ENCODE measurements around the gene CD209. TPM values are rescaled to one million over a fixed set of nuclear protein-coding genes. Genes with fewer than 3 reads are reported as not detected.

CD209 gene
- total and polyA plus RNA-seq, 2 of the 8 experiments (the other 6 are each of a cell fraction or from before 2014, with no cell fraction given): 0.05 to 0.22 TPM

DNA sequence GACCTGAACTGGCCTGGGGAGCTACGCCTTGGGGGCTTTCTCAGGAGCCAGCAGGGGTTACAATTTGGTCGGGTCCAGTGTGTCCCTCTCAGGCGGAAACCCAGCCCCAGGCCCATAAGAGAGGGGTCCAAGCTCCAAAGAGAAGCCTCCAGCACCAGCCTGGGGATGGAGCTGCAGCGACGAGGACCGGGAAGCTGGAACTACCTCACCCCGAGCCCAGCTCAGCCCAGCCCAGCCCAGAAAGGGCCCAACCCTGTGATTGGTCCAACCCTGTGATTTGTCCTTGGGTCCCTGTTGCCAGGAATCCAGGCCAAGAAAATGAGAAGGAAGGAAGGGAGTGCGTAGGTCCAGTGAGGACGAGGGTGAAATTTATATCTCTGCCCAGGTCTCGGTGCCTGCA is 39.8 kb upstream of the CD209 start:
- H2AK5ac ChIP-seq (ENCODE audit: low read depth, low read length): no peak overlapping the region
- WGBS, 2 experiments (ENCODE audit: extremely low coverage in 1 of 2, insufficient coverage in 1 of 2, insufficient read length in 1 of 2, insufficient replicate concordance in 2 of 2, low coverage in 1 of 2, low lambda C conversion rate in 2 of 2, missing lambda C conversion rate in 1 of 2): 32% methylated on average over 9 of the region's 10 CpGs; no CpG with 5 or more reads in 1 of the 2 experiments
- peak overlapping the region; percentile 87 to 99 for H3K4me2 ChIP-seq (ENCODE audit: insufficient read depth in 1 of 2, low read depth in 2 of 2, low read length in 2 of 2)
- no peak overlapping the region for H3K9ac ChIP-seq (replicated peaks in 1 of 4; ENCODE audit: extremely low read depth in 1 of 4, low read depth in 3 of 4, low read length in 3 of 4)
- H3K23ac ChIP-seq (ENCODE audit: insufficient read length): no peak overlapping the region
- no peak overlapping the region for H3K56ac ChIP-seq (replicated peaks; ENCODE audit: insufficient read length, low read depth, low read length)
- no peak overlapping the region for H4K8ac ChIP-seq (ENCODE audit: extremely low read depth, insufficient read depth, low read length)
- H2BK120ac ChIP-seq (replicated peaks; ENCODE audit: low read depth, low read length): no peak overlapping the region
- H2BK5ac ChIP-seq (ENCODE audit: low read depth, low read length): no peak overlapping the region; the same call in 1 of the 2 replicates
- H3K27ac ChIP-seq (ENCODE audit: low read depth, low read length): no peak overlapping the region
- peaks cover 0 to 2% of the 10 kb centered on the region in 2 experiments for H4K20me1 ChIP-seq (replicated peaks in 1 of 2; ENCODE audit: control insufficient read depth in 1 of 2, insufficient read depth in 2 of 2, low read length in 2 of 2)
- ChIA-PET POLR2A (ENCODE audit: partially characterized antibody) (no interaction called here), CTCF (ENCODE audit: partially characterized antibody) (interaction anchor here (0.6 to 1.9 kb wide), 7 partner anchors 13 to 1769 kb away, joined by 3 to 14 read pairs (median 3); partner anchors contain the start of gene CD209)
- no peak overlapping the region for H4K91ac ChIP-seq (replicated peaks; ENCODE audit: insufficient read length, low read length)
- H2BK15ac ChIP-seq (ENCODE audit: low read length): peak overlapping the region; percentile 53
- H3K4me1 ChIP-seq (replicated peaks in 1 of 4; ENCODE audit: control insufficient read depth in 3 of 4, insufficient read depth in 4 of 4, low read length in 3 of 4): peaks cover 0 to 19% (median 12%) of the 10 kb centered on the region in 4 experiments; a peak in 6 of 7 replicates
- H3K79me2 ChIP-seq (ENCODE audit: control insufficient read depth in 1 of 2, insufficient read depth in 2 of 2, low read length in 2 of 2): no peaks in the 10 kb centered on the region
- FAIRE-seq: peak; percentile 48
- peak overlapping the region in 2 of 4 experiments; percentile 16 to 62; a peak in 3 of 8 replicates for H3K4me3 ChIP-seq (ENCODE audit: extremely low read depth in 1 of 4, insufficient read depth in 2 of 4, low read depth in 3 of 4, low read length in 4 of 4)
- H3K79me1 ChIP-seq (ENCODE audit: low read depth, low read length): no peaks in the 10 kb centered on the region
- H3K23me2 ChIP-seq (ENCODE audit: low read depth, low read length): peaks cover 15% of the 10 kb centered on the region
- H3K18ac ChIP-seq (ENCODE audit: extremely low read depth, low read length): no peak overlapping the region; the same call in 1 of the 2 replicates
- TF ChIP-seq PHF8 (conservative IDR thresholded peaks at IDR 0.05; ENCODE audit: low read depth, low read length) (no peak), YY1 (IDR thresholded peaks at IDR 0.05; ENCODE audit: low read depth, low read length) (no peak), SRF (IDR thresholded peaks at IDR 0.05; ENCODE audit: low read depth, low read length) (no peak), CBX8 (IDR thresholded peaks at IDR 0.05; ENCODE audit: borderline replicate concordance, low read depth, low read length) (no peak), GABPA (IDR thresholded peaks at IDR 0.05; ENCODE audit: borderline replicate concordance, insufficient read depth, low read length) (no peak), SP4 (IDR thresholded peaks at IDR 0.05; ENCODE audit: low read length) (no peak), ASH2L (IDR thresholded peaks at IDR 0.05; ENCODE audit: low read length) (peak; percentile 28)
- DNase-seq (ENCODE audit: low read depth in 1 of 2, low spot score in 2 of 2): peak in 1 of 2 experiments; percentile 70
- H3K9me3 ChIP-seq (ENCODE audit: insufficient read depth in 2 of 2, low read depth in 1 of 2, low read length in 1 of 2): no peaks in the 10 kb centered on the region
- H4K5ac ChIP-seq (ENCODE audit: insufficient read length, low read depth, low read length): no peak overlapping the region
- peak overlapping the region; percentile 66; the same call in 1 of the 2 replicates for H2AFZ ChIP-seq (ENCODE audit: low read length)
- H3K27me3 ChIP-seq (replicated peaks in 1 of 4; ENCODE audit: control insufficient read depth in 3 of 4, extremely low read depth in 1 of 4, insufficient read depth in 3 of 4, low read length in 3 of 4): peaks cover 13 to 35% (median 29%) of the 10 kb centered on the region in 4 experiments
- H3K36me3 ChIP-seq (ENCODE audit: control insufficient read depth in 2 of 4, insufficient read depth in 4 of 4, low read length in 3 of 4): no peaks in the 10 kb centered on the region
- H3K4ac ChIP-seq (replicated peaks; ENCODE audit: insufficient read length, low read depth, low read length): no peak overlapping the region
- no peak overlapping the region for H2BK12ac ChIP-seq (ENCODE audit: low read depth, low read length)
- H3K14ac ChIP-seq (ENCODE audit: insufficient read length): no peak overlapping the region
- no peak overlapping the region for H2BK20ac ChIP-seq (ENCODE audit: low read length)

Measured in H1 (cell line).